Progenitor cell of endocrine pancreas (in vitro differentiated cells): ENCODE data around the gene SLC47A2. TPM values are rescaled to one million over a fixed set of nuclear protein-coding genes. Genes with fewer than 3 reads are reported as not detected.

Experiments used
- DNase-seq: peaks from one replicate; pipeline ENCODE4 v3.0.0; 2021; ENCODE audit warnings: low spot score; ENCODE audit not compliant: unreplicated experiment
- H3K27ac Mint-ChIP-seq: 2 replicates; pipeline ENCODE4 v1.8.0; 2021; ENCODE audit warnings: mild to moderate bottlenecking, moderate library complexity, mixed read lengths
- H3K27me3 Mint-ChIP-seq: 2 replicates; pipeline ENCODE4 v1.8.0; 2021; ENCODE audit warnings: mixed read lengths
- H3K36me3 Mint-ChIP-seq: 2 replicates; pipeline ENCODE4 v1.8.0; 2022; ENCODE audit warnings: mixed read lengths; ENCODE audit not compliant: insufficient read depth
- H3K4me1 Mint-ChIP-seq: 2 replicates; pipeline ENCODE4 v1.8.0; 2021; ENCODE audit warnings: low read depth, mixed read lengths
- H3K4me3 Mint-ChIP-seq: 2 replicates; pipeline ENCODE4 v1.8.0; 2021; ENCODE audit warnings: low read depth, mild to moderate bottlenecking, moderate library complexity, mixed read lengths
- H3K9me3 Mint-ChIP-seq: 2 replicates; pipeline ENCODE4 v1.8.0; 2021; ENCODE audit warnings: low read depth, mixed read lengths
- total RNA-seq: library from RNA; stranded (reverse); gene quantifications from 2 replicates; pipeline ENCODE4 v1.2.1, GENCODE V29; 2021
- TF ChIP-seq, protein P1 (sequence below): fragments of 200-600 bp; sonication (generic); IDR thresholded peaks from one replicate; pipeline ENCODE4 v1.5.0; 2021; ENCODE audit warnings: antibody characterized with exemption, mild to moderate bottlenecking; ENCODE audit not compliant: unreplicated experiment

SLC47A2 gene
- total RNA-seq, 1 donor from 2014 or later, result not detected

DNA sequence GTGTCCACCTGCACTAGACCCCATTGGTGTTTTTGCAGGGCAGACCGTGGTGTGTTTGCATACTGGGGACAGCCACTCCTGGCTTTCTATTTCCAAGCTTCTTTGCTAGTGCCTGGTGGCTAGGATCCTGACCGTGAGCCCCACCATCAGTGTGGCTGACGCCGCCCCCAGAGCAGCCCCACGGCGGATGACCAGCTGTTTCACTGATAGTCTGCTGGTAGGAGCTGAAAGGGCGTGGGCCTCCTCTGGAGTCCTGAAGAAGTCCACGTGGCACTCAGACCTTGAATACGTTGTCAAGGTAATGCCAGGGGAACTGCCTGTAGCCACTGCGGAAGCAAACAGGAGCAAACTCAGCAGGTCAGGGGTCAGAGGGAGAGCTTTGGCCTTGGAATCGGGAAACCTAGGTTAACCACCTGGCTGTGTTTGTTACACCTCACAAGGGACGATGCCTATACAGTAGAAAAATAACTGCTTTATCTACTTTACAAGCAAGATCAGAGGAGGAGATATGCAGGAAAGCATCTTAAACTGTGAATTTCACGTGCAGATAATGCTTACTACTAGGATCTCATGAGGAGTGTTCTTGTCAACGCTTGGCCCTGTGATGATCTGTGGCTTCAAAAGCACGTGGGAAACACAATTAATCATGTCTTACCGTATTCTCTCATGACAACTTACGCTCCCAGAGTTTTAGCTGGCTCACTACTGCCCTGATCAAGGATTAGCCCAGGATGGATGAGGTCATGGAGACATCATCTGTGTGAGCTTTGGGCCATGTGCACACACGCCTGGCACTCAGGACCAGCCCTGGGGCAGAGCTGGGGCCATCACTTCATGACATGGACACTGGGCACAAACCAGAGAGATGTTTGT lies 37.6 kb downstream of the SLC47A2 start:
- Mint-ChIP-seq H3K27me3 (no peaks in the 10 kb centered on the region), H3K9me3 (peaks cover 8% of the 10 kb centered on the region), H3K27ac (no peak overlapping the region), H3K4me1 (no peaks in the 10 kb centered on the region), H3K36me3 (peaks cover 46% of the 10 kb centered on the region), H3K4me3 (no peak overlapping the region)
- DNase-seq, result no peak
- TF ChIP-seq, protein P1, sequence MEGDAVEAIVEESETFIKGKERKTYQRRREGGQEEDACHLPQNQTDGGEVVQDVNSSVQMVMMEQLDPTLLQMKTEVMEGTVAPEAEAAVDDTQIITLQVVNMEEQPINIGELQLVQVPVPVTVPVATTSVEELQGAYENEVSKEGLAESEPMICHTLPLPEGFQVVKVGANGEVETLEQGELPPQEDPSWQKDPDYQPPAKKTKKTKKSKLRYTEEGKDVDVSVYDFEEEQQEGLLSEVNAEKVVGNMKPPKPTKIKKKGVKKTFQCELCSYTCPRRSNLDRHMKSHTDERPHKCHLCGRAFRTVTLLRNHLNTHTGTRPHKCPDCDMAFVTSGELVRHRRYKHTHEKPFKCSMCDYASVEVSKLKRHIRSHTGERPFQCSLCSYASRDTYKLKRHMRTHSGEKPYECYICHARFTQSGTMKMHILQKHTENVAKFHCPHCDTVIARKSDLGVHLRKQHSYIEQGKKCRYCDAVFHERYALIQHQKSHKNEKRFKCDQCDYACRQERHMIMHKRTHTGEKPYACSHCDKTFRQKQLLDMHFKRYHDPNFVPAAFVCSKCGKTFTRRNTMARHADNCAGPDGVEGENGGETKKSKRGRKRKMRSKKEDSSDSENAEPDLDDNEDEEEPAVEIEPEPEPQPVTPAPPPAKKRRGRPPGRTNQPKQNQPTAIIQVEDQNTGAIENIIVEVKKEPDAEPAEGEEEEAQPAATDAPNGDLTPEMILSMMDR, result no peak

DNA sequence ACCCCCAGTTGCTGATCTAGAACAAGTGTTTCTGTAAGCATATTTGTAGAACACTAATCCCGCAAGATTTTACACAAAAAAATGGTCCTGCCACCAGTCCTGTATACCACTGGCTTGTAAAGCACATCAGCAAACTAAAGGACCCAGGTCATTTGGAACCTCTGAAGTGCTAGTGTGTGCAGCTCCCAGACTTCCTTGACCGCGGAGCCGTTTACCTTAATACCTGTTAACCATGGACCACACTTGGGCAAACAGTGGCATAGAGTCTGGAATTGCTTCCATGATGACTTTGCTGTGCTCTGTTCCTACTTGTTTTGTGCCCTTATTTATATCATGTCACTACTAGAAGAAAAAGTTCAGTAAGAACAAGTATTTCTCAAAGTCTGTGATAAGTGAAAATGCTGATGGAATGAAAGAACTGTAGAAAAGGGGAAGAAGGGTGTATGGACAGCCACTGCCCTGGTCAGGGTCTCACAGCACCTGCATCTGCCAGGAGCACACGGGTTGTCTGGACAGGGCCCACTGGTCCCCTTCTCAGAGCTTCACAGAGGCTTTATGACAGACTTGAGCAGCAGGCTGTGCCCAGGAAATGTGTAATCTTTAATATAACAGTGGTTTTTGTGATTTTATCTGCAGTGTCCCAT lies 38.5 kb downstream of the SLC47A2 start:
- DNase-seq, result no peak
- H3K9me3 Mint-ChIP-seq, result peaks cover 8% of the 10 kb centered on the region
- H3K27me3 Mint-ChIP-seq, result no peaks in the 10 kb centered on the region
- TF ChIP-seq, protein P1, result no peak
- H3K27ac Mint-ChIP-seq, result no peak overlapping the region
- peaks cover 49% of the 10 kb centered on the region for H3K36me3 Mint-ChIP-seq
- H3K4me3 Mint-ChIP-seq, result no peak overlapping the region
- H3K4me1 Mint-ChIP-seq, result no peaks in the 10 kb centered on the region

GRCh38 chr17:19676896-19677295 lies 39.5 kb downstream of the SLC47A2 start:
- H3K36me3 Mint-ChIP-seq, result peaks cover 54% of the 10 kb centered on the region
- TF ChIP-seq, protein P1, result no peak
- H3K9me3 Mint-ChIP-seq, result peaks cover 8% of the 10 kb centered on the region
- H3K4me1 Mint-ChIP-seq, result peaks cover 7% of the 10 kb centered on the region
- H3K27ac Mint-ChIP-seq, result no peak overlapping the region
- DNase-seq, result no peak
- no peak overlapping the region for H3K4me3 Mint-ChIP-seq
- H3K27me3 Mint-ChIP-seq, result no peaks in the 10 kb centered on the region

GRCh38 chr17:19673623-19674022 lies 42.8 kb downstream of the SLC47A2 start:
- Mint-ChIP-seq H3K9me3 (peaks cover 8% of the 10 kb centered on the region), H3K4me1 (peaks cover 9% of the 10 kb centered on the region), H3K27ac (no peak overlapping the region), H3K27me3 (no peaks in the 10 kb centered on the region), H3K4me3 (no peak overlapping the region), H3K36me3 (peaks cover 53% of the 10 kb centered on the region)
- TF ChIP-seq, protein P1, result no peak
- DNase-seq, result no peak

DNA sequence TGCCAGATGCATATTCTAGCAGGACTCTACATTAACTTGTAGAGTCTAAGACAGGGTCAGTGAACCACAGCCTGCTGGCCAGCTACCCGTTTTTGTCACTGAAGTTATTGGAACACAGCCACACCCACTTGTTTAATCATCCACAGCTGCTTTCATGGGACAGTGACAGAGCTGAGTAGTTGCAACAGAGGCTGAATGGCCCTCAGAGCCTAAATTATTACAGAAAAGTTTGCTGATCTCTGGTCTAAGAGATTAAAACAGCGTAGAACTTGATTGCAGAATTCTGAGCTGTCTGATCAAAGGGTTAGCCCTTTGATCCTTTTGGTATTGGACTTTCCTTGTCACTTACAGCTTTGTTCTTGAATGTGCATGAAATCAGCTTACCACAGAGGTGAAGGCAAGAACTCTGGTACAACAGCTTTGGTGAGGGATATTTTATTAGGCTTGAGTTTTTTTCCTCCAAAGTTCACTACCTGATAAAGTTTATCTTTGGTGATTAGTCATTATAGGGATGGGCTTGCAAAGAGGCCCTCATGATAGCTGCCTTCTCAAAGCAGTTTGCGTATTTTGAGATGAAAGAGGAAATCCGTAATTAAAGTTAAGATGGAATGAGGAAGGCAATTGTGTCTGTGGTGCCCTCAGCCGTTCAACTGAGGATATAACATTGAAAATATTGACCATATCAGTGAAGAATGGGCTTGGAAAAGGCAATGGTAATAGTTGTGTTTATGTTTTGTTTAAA lies 44.2 kb downstream of the SLC47A2 start:
- TF ChIP-seq, protein P1, result peak; percentile 8
- Mint-ChIP-seq H3K9me3 (peaks cover 8% of the 10 kb centered on the region), H3K27me3 (no peaks in the 10 kb centered on the region), H3K4me3 (no peak overlapping the region), H3K27ac (peak overlapping the region; percentile 85), H3K36me3 (peaks cover 41% of the 10 kb centered on the region), H3K4me1 (peaks cover 9% of the 10 kb centered on the region)
- no peak for DNase-seq
